ENCODE results near the gene PTGIS.

PTGIS gene

GRCh38 chr20:49461894-49462620 is 105.9 kb downstream of the PTGIS start:
- no peak for DNase-seq

GRCh38 chr20:49460916-49461315 is 107.0 kb downstream of the PTGIS start:
- DNase-seq: no peak

GRCh38 chr20:49460131-49460530 is 107.8 kb downstream of the PTGIS start:
- no peak for DNase-seq

- no peak for DNase-seq
Measured at GRCh38 chr20:49459684-49460083, 108.3 kb downstream of the PTGIS start.

- DNase-seq: no peak
Measured at GRCh38 chr20:49457444-49457843, 110.5 kb downstream of the PTGIS start.

GRCh38 chr20:49456646-49457045 is 111.3 kb downstream of the PTGIS start:
- DNase-seq: no peak

- no peak for DNase-seq
Measured at GRCh38 chr20:49455691-49456090, 112.2 kb downstream of the PTGIS start.

All from activated CD8-positive, alpha-beta memory T cell treated with anti-CD3 and anti-CD28 coated beads for 24 hours (primary cell).